ENCODE measurements around the gene SPDYE2.
"Not testable (repeated sequence)": the region's sequence is repeated elsewhere in the genome, so short reads cannot be mapped to it uniquely, and the experiment has no call there.

SPDYE2 gene

DNA sequence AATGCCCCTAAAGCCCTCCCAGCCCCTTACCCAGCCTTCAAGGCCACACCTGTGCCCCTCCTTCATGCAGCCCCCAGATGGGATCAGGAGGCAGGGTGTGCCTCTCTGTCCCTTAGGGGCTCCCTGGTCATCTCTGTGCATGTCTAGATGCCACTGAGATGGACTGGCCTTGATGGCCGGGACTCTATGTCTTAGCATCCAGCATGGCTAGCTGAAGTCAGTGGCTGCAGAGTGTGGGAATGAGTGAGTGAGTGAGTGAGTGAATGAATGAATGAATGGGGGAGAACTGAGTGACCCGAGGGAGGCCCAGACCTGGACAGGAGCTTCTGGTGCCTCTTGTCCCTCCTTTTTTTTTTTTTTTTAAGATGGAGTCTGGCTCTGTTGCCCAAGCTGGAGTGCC, 18.9 kb upstream of the SPDYE2 start:
- not testable (repeated sequence) for DNase-seq (ENCODE audit: insufficient read length, low spot score); FAIRE-seq

- not testable (repeated sequence) for FAIRE-seq; DNase-seq (ENCODE audit: insufficient read length, low spot score)
Measured at GRCh38 chr7:102535062-102535615, 15.9 kb upstream of the SPDYE2 start.

GRCh38 chr7:102540604-102541003, 10.4 kb upstream of the SPDYE2 start:
- FAIRE-seq; DNase-seq (ENCODE audit: insufficient read length, low spot score): not testable (repeated sequence)

DNA sequence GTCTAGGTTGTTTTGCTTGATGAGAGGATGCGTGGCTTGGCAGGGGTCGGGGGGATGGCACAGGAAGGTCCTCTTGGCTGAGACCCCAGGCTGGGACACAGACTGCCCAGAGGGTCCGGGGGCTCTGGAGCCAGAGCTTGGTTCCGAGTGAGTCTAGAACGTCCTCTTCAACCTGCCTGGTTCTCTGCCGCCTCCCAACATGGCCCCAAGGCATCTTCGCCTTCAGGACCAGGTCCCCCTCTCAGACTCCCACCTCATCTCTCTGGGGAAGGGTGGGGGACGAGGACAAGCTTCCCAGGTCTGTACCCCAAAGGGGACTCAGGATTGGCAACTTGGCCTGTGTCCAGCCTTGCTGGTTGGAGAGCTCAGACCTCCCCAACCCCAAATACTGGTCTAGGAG, 8.9 kb upstream of the SPDYE2 start:
- not testable (repeated sequence) for DNase-seq (ENCODE audit: insufficient read length, low spot score); FAIRE-seq

- not testable (repeated sequence) for DNase-seq (ENCODE audit: insufficient read length, low spot score); FAIRE-seq
Measured at GRCh38 chr7:102542771-102543170, 8.3 kb upstream of the SPDYE2 start.

DNA sequence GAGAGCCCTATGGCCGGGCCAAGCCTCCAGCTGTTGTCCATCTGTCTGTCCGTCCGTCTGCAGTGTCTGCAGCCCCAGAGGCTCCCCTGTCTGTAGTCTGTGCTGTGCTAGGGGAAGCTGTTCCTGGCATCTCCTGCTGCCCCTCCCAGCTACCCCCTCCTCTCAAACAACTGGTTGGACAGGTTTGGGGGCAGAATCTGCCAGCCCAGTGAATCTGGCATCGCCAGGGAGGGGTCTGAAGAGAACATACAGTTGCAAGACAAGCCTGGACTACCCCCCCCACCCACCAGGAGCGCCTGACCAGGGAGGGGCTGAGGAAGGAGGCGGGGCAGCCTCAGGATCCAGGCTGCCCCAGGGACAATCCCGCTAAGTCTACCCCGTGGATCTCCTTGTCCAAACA, 7.4 kb upstream of the SPDYE2 start, which contains the start of gene UPK3BL2:
Gene UPK3BL2, minus strand, starts transcription at position 101 of the 400 bp plus-strand sequence. Its CDS starts 60 bp downstream, at position 41.
- FAIRE-seq; DNase-seq (ENCODE audit: insufficient read length, low spot score): not testable (repeated sequence)

- DNase-seq (ENCODE audit: insufficient read length, low spot score); FAIRE-seq: not testable (repeated sequence)
Measured at GRCh38 chr7:102544372-102544771, 6.7 kb upstream of the SPDYE2 start.

DNA sequence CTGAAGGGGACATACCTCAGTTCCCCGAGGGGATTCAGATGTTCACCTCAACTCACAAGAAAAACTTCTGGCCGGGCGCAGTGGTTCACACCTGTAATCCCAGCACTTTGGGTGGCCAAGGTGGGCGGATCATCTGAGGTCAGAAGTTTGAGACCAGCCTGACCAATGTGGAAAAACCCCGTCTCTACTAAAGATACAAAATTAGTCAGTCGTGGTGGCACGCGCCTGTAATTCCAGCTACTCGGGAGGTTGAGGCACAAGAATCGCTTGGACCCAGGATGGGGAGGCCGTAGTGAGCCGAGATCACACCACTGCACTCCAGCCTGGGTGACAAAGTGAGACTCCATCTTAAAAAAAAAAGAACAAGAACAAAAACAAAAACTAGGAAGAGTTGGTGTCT, 5.7 kb upstream of the SPDYE2 start:
- not testable (repeated sequence) for FAIRE-seq; DNase-seq (ENCODE audit: insufficient read length, low spot score)

- DNase-seq (ENCODE audit: insufficient read length, low spot score); FAIRE-seq: not testable (repeated sequence)
Measured at GRCh38 chr7:102546353-102546752, 4.7 kb upstream of the SPDYE2 start.

DNA sequence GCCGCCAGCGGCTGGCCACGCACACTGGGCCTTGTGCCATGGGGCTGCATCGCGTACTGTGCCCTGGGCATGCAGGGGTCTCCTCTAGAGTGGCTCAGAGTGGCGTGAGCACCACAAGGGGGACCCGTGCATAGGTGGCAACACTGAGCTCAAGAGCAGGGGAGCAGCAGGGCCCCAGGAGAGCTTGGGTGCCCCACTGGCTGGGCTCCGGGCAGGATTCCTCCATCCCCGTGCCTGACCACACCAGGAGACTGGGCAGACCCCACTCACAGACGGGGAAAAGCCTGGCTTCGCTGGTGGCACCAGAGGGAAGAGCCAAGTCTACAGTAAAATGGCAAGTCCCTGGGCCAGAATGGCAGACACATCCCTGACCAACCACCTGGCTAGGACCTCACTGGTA, 17.6 kb downstream of the SPDYE2 start:
- FAIRE-seq; DNase-seq (ENCODE audit: insufficient read length, low spot score): not testable (repeated sequence)

- not testable (repeated sequence) for DNase-seq (ENCODE audit: insufficient read length, low spot score); FAIRE-seq
- TF ChIP-seq POLR2A (IDR thresholded peaks at IDR 0.05; ENCODE audit: low read depth, low read length) (peak; percentile 51; the same call in 1 of the 2 replicates), POLR2AphosphoS5 (IDR thresholded peaks at IDR 0.05; ENCODE audit: low read depth, low read length) (peak; percentile 56; the same call in 1 of the 2 replicates), TAF1 (IDR thresholded peaks at IDR 0.05; ENCODE audit: low read depth, low read length) (peak; percentile 77)
Measured at GRCh38 chr7:102572261-102573239, 21.5 kb downstream of the SPDYE2 start, which contains the start of gene POLR2J3. POLR2J3 (minus strand) TSS chr7:102572583; CDS start chr7:102572521, 62 bp downstream.

GRCh38 chr7:102574607-102575006, 23.6 kb downstream of the SPDYE2 start:
- not testable (repeated sequence) for DNase-seq (ENCODE audit: insufficient read length, low spot score); FAIRE-seq

DNA sequence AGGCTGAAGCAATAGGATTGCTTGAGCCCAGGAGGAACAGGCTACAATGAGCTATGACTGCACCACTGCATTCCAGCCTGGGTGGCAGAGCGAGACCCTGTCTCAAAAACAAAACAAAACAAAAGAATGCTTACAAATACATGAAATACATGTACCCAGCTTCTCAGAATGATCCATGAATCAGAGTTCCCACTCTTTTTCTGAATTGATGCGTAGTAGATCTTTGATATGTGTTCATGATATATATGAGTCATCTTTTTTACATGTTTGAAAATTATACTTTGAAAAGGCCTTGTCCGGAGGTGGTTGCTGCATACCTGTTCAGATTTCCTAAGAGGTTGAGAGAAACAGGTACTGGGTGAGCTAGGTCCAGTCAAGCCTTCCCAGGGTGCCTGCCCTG, 25.3 kb downstream of the SPDYE2 start:
- not testable (repeated sequence) for FAIRE-seq; DNase-seq (ENCODE audit: insufficient read length, low spot score)

GRCh38 chr7:102577315-102578240, 26.6 kb downstream of the SPDYE2 start:
- not testable (repeated sequence) for FAIRE-seq

DNA sequence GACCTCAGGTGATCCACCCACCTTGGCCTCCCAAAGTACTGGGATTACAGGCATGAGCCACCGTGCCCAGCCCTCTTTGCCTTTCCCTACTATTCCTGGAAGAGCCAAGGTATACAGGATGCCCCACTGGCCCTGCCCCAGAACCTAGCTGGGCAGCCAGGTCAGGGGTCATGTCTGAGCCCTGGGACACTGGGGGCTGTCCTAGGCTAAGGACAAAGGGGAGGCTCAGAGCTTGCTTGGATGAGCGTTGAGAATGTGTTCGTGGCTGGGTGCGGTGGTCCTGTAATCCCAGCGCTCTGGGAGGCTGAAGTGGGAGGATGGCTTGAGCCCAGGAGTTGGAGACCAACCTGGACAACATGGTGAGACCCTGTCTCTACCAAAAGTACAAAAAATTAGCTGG, 27.5 kb downstream of the SPDYE2 start:
- not testable (repeated sequence) for DNase-seq (ENCODE audit: insufficient read length, low spot score); FAIRE-seq

More at GRCh38 chr7:102577315-102578240, 26.6 kb downstream of the SPDYE2 start:
- DNase-seq (ENCODE audit: insufficient read length, low spot score): not testable (repeated sequence)

DNA sequence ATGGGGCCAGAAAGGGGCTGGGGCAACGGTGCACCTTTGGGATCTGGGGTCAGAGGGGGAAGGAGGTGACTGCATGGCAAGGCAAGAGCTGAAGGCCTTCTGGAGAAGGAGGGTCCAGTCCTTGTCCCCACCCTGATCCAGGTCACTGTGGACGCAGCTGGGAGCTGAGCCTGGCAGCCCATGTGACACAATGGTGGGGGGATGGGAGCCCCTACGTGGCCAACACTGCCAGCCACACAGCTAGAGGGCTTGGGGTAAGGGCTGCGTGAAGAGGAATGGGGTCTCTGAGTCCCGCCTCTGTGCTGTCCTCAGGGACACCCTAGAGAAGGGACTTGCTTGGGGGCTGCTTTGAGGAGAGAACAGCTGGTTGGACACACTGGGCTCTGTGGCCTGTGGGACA, 30.7 kb downstream of the SPDYE2 start:
- FAIRE-seq; DNase-seq (ENCODE audit: insufficient read length, low spot score): not testable (repeated sequence)

DNA sequence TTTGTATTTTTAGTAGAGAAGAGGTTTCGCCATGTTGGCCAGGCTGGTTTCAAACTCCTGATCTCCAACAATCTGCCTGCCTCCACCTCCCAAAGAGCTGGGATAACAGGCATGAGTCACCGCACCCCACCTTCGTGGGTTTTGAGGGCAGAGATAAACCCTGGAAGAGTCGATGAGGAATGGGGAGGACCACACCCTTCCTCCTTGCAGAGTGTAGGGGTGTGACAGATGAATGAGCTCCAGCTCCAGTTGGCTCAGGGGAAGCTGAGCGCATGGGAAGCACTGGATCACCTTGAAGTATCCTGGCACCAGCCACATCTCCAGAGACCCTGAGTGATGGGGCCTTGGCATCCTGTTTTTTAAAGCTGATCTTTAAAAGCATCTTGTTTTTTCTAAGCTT, 32.5 kb downstream of the SPDYE2 start:
- not testable (repeated sequence) for FAIRE-seq; DNase-seq (ENCODE audit: insufficient read length, low spot score)

- not testable (repeated sequence) for DNase-seq (ENCODE audit: insufficient read length, low spot score); FAIRE-seq
Measured at GRCh38 chr7:102589857-102590256, 38.8 kb downstream of the SPDYE2 start.
